ENCODE results near the gene NGB. TPM values are rescaled to one million over a fixed set of nuclear protein-coding genes. Genes with fewer than 3 reads are reported as not detected.

NGB gene
- total and polyA plus RNA-seq, 4 donors, result not detected

DNA sequence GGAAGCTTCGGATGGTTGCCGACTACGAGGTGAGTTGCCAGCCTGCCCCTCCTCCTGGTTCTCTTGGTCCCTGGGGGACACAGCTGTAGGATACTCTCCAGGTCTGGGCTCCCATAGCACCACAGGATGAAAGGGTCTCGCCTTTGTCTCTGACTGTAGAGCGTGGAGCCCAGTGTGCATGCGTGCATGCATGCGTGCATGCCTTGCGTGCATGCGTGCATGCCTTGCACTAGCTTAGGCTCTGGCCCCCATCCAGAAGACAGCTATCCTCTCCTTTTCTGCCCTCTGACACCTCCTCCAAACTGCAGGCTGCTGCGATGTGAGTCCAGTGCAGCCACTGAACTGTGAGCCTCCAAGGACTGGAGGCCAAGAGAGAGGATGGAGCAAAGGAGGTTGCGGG lies 19.1 kb downstream of the NGB start:
- H3K4me1 ChIP-seq (ENCODE audit: control insufficient read depth in 5 of 5, insufficient read depth in 5 of 5, low read length in 5 of 5), result no peaks in the 10 kb centered on the region
- H3K27me3 ChIP-seq (ENCODE audit: control insufficient read depth in 3 of 3, insufficient read depth in 3 of 3, low read length in 2 of 3), result peaks cover 0 to 10% (median 0%) of the 10 kb centered on the region in 3 donors
- H3K36me3 ChIP-seq (ENCODE audit: control insufficient read depth in 4 of 4, insufficient read depth in 4 of 4, low read length in 4 of 4), result no peaks in the 10 kb centered on the region
- ATAC-seq (ENCODE audit: insufficient read depth, low FRiP score) (no peak), DNase-seq (no peak)
- H3K27ac ChIP-seq (ENCODE audit: low read depth in 1 of 2, low read length in 1 of 2), result no peak overlapping the region
- 93 to 94% methylated on average over 11 of the region's 11 CpGs for WGBS, 2 donors
- no peak overlapping the region for H3K4me3 ChIP-seq
- H3K9ac ChIP-seq (ENCODE audit: insufficient read depth in 1 of 2, low read length in 2 of 2), result no peak overlapping the region
- TF ChIP-seq, protein P1, sequence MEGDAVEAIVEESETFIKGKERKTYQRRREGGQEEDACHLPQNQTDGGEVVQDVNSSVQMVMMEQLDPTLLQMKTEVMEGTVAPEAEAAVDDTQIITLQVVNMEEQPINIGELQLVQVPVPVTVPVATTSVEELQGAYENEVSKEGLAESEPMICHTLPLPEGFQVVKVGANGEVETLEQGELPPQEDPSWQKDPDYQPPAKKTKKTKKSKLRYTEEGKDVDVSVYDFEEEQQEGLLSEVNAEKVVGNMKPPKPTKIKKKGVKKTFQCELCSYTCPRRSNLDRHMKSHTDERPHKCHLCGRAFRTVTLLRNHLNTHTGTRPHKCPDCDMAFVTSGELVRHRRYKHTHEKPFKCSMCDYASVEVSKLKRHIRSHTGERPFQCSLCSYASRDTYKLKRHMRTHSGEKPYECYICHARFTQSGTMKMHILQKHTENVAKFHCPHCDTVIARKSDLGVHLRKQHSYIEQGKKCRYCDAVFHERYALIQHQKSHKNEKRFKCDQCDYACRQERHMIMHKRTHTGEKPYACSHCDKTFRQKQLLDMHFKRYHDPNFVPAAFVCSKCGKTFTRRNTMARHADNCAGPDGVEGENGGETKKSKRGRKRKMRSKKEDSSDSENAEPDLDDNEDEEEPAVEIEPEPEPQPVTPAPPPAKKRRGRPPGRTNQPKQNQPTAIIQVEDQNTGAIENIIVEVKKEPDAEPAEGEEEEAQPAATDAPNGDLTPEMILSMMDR (IDR thresholded peaks at IDR 0.05; ENCODE audit: control extremely low read depth, extremely low read depth), result no peak
- peaks cover 0 to 6% (median 0%) of the 10 kb centered on the region in 4 donors for H3K9me3 ChIP-seq (ENCODE audit: control insufficient read depth in 4 of 4, insufficient read depth in 3 of 4, low read length in 3 of 4)

DNA sequence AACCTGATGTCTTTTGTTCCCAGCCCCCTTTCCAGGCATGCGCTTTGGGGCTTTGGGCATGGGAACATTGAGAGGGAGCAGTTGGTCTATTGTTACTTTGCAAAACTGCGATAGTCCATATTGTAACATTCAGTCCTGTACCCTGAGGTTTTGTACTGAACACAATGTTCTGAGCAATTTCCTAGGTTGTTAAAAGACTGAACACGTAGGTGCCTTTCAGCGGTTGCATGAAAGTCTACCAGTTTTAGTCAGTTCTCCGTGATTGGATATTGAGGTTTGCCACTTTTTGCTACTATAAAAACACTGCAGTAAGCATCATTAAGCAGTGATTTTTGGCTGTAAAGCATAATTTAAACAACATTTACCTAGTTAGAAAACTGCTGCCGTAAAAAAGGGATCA lies 20.1 kb downstream of the NGB start:
- DNase-seq (no peak), ATAC-seq (ENCODE audit: insufficient read depth, low FRiP score) (no peak)
- Histone ChIP-seq H3K9me3 (ENCODE audit: control insufficient read depth in 4 of 4, insufficient read depth in 3 of 4, low read length in 3 of 4) (peaks cover 0 to 6% (median 0%) of the 10 kb centered on the region in 4 donors), H3K4me1 (ENCODE audit: control insufficient read depth in 5 of 5, insufficient read depth in 5 of 5, low read length in 5 of 5) (no peaks in the 10 kb centered on the region), H3K9ac (ENCODE audit: insufficient read depth in 1 of 2, low read length in 2 of 2) (no peak overlapping the region), H3K27ac (ENCODE audit: low read depth in 1 of 2, low read length in 1 of 2) (no peak overlapping the region), H3K36me3 (ENCODE audit: control insufficient read depth in 4 of 4, insufficient read depth in 4 of 4, low read length in 4 of 4) (no peaks in the 10 kb centered on the region), H3K4me3 (no peak overlapping the region), H3K27me3 (ENCODE audit: control insufficient read depth in 3 of 3, insufficient read depth in 3 of 3, low read length in 2 of 3) (peaks cover 0 to 10% (median 0%) of the 10 kb centered on the region in 3 donors)
- WGBS, 2 donors, result 85 to 88% methylated on average over 6 of the region's 6 CpGs
- TF ChIP-seq, protein P1 (IDR thresholded peaks at IDR 0.05; ENCODE audit: control extremely low read depth, extremely low read depth), result no peak

DNA sequence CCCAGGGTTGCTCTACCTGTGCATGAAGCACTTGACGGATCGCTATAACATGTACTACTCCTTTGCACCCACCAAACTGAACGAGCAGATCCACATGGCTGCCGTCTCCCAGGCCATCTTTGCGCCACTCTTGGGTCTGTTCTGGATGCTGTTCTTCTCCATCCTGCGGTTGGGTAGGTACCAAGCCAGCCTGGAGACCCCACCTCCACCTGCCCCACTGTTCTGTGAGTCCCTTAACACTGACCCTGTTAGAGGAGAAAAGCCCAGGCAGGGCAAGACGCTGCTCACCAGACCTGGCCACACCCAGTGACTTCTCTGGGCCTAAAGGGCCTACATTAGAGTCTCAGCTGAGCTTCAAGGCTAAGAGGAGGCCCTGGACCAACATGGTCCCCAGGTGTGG lies 21.7 kb downstream of the NGB start:
- peaks cover 0 to 6% (median 0%) of the 10 kb centered on the region in 4 donors for H3K9me3 ChIP-seq (ENCODE audit: control insufficient read depth in 4 of 4, insufficient read depth in 3 of 4, low read length in 3 of 4)
- DNase-seq (no peak), ATAC-seq (ENCODE audit: insufficient read depth, low FRiP score) (no peak)
- H3K9ac ChIP-seq (ENCODE audit: insufficient read depth in 1 of 2, low read length in 2 of 2), result no peak overlapping the region
- H3K36me3 ChIP-seq (ENCODE audit: control insufficient read depth in 4 of 4, insufficient read depth in 4 of 4, low read length in 4 of 4), result no peaks in the 10 kb centered on the region
- WGBS, 2 donors, result 91 to 92% methylated on average over 7 of the region's 7 CpGs
- TF ChIP-seq, protein P1 (IDR thresholded peaks at IDR 0.05; ENCODE audit: control extremely low read depth, extremely low read depth), result no peak
- no peak overlapping the region for H3K27ac ChIP-seq (ENCODE audit: low read depth in 1 of 2, low read length in 1 of 2)
- no peaks in the 10 kb centered on the region for H3K4me1 ChIP-seq (ENCODE audit: control insufficient read depth in 5 of 5, insufficient read depth in 5 of 5, low read length in 5 of 5)
- H3K4me3 ChIP-seq, result no peak overlapping the region
- H3K27me3 ChIP-seq (ENCODE audit: control insufficient read depth in 3 of 3, insufficient read depth in 3 of 3, low read length in 2 of 3), result peaks cover 0 to 10% (median 0%) of the 10 kb centered on the region in 3 donors

- TF ChIP-seq, protein P1 (IDR thresholded peaks at IDR 0.05; ENCODE audit: control extremely low read depth, extremely low read depth), result no peak
These were observed 22.3 kb downstream of the NGB start for GRCh38 chr14:77248666-77249065.

More at GRCh38 chr14:77248666-77249065, 22.3 kb downstream of the NGB start:
- ATAC-seq (ENCODE audit: insufficient read depth, low FRiP score) (no peak), DNase-seq (no peak)
- H3K36me3 ChIP-seq (ENCODE audit: control insufficient read depth in 4 of 4, insufficient read depth in 4 of 4, low read length in 4 of 4), result no peaks in the 10 kb centered on the region
- H3K27me3 ChIP-seq (ENCODE audit: control insufficient read depth in 3 of 3, insufficient read depth in 3 of 3, low read length in 2 of 3), result peaks cover 0 to 10% (median 0%) of the 10 kb centered on the region in 3 donors
- no peak overlapping the region for H3K4me3 ChIP-seq
- H3K9ac ChIP-seq (ENCODE audit: insufficient read depth in 1 of 2, low read length in 2 of 2), result no peak overlapping the region
- peaks cover 0 to 6% (median 0%) of the 10 kb centered on the region in 4 donors for H3K9me3 ChIP-seq (ENCODE audit: control insufficient read depth in 4 of 4, insufficient read depth in 3 of 4, low read length in 3 of 4)
- no peak overlapping the region for H3K27ac ChIP-seq (ENCODE audit: low read depth in 1 of 2, low read length in 1 of 2)
- 92 to 94% methylated on average over 7 of the region's 7 CpGs for WGBS, 2 donors
- no peaks in the 10 kb centered on the region for H3K4me1 ChIP-seq (ENCODE audit: control insufficient read depth in 5 of 5, insufficient read depth in 5 of 5, low read length in 5 of 5)
